GM12878 (cell line): ENCODE results near the gene TPO. TPM values are rescaled to one million over a fixed set of nuclear protein-coding genes. Genes with fewer than 3 reads are reported as not detected.

Experiments used
- ATAC-seq: fragments of 200-7000 bp; cut with Tn5 transposase; 3 replicates; pipeline ENCODE4 v1.9.1; 2020; ENCODE audit warnings: mild to moderate bottlenecking, moderate library complexity
- BruUV-seq: library from RNA; stranded (reverse); fragments of 400-500 nt; replicated peaks from 2 replicates; lab custom pipeline; 2021; lab: Mats Ljungman, UMichigan
- CTCF ChIA-PET: fragments of 300-600 bp; sonication (Branson Sonifier 250); formaldehyde crosslinking; extraction: SDS; loops from one replicate; lab custom pipeline; 2021; ENCODE audit warnings: inconsistent platforms; lab: Yijun Ruan, JAX
- POLR2A ChIA-PET: fragments of 350-600 bp; formaldehyde crosslinking; extraction: SDS; loops from one replicate; lab custom pipeline; 2021; ENCODE audit warnings: inconsistent platforms; lab: Charles Lee
- RAD21 ChIA-PET: fragments of 300-600 bp; sonication (Branson Sonifier 250); formaldehyde crosslinking; loops from one replicate; lab custom pipeline; 2023; ENCODE audit warnings: antibody characterized with exemption; ENCODE audit not compliant: unreplicated experiment; lab: Charles Lee
- SMC1A ChIA-PET: fragments of 300-600 bp; sonication (Branson Sonifier 250); formaldehyde crosslinking; loops from one replicate; lab custom pipeline; 2023; ENCODE audit not compliant: unreplicated experiment, uncharacterized antibody; lab: Charles Lee
- DNase-seq: peaks from one replicate; pipeline ENCODE4 v3.0.0-alpha.2; 2011; ENCODE audit warnings: low read depth, low spot score
- FAIRE-seq: peaks from 3 replicates; lab custom pipeline; 2011; peaks lifted over from hg19 to GRCh38; lab: Jason Lieb, UNC
- H2AFZ ChIP-seq: 2 replicates; pipeline ENCODE4 v1.6.0; 2011; ENCODE audit warnings: low read depth, low read length, control low read depth; ENCODE audit not compliant: control insufficient read depth
- H3K27ac ChIP-seq: 2 replicates; pipeline ENCODE4 v1.5.1; 2011; ENCODE audit warnings: control low read depth; ENCODE audit not compliant: control insufficient read depth, insufficient read depth
- H3K27me3 ChIP-seq, 2 experiments: replicated peaks in 1 of 2; 2 replicates each; pipeline versions ENCODE4 v1.6.0 to v1.6.1; 2011; ENCODE audit warnings: low read length in 1 of 2; ENCODE audit not compliant: control insufficient read depth in 2 of 2, insufficient read depth in 2 of 2
- H3K36me3 ChIP-seq, 2 experiments: 2 replicates each; pipeline ENCODE4 v1.5.1; 2011; ENCODE audit warnings: low read length in 1 of 2; ENCODE audit not compliant: control insufficient read depth in 2 of 2, insufficient read depth in 2 of 2
- H3K4me1 ChIP-seq: 2 replicates; pipeline ENCODE4 v1.6.1; 2011; ENCODE audit warnings: mild to moderate bottlenecking, low read length, moderate library complexity, mixed read lengths; ENCODE audit not compliant: control insufficient read depth, insufficient read depth
- H3K4me2 ChIP-seq: 2 replicates; pipeline ENCODE4 v1.6.0; 2011; ENCODE audit warnings: control low read depth; ENCODE audit not compliant: control insufficient read depth, insufficient read depth
- H3K4me3 ChIP-seq: fragments of 200-600 bp; sonication (generic); 2 replicates; pipeline ENCODE4 v1.5.1; 2016
- H3K79me2 ChIP-seq: 2 replicates; pipeline ENCODE4 v1.6.0; 2011; ENCODE audit warnings: low read length; ENCODE audit not compliant: control insufficient read depth, insufficient read depth
- H3K9ac ChIP-seq: 2 replicates; pipeline ENCODE4 v1.8.0; 2011; ENCODE audit warnings: low read length, control low read depth, mixed read lengths; ENCODE audit not compliant: control insufficient read depth, insufficient read depth
- H3K9me3 ChIP-seq: replicated peaks from 3 replicates; pipeline ENCODE4 v1.5.1; 2011; ENCODE audit warnings: mild to moderate bottlenecking, low read length; ENCODE audit not compliant: control insufficient read depth, insufficient read depth
- H4K20me1 ChIP-seq: 2 replicates; pipeline ENCODE4 v1.6.0; 2011; ENCODE audit not compliant: control insufficient read depth, insufficient read depth
- BCLAF1 ChIP-seq: fragments of 450-650 bp; IDR thresholded peaks from 2 replicates; pipeline ENCODE4 v1.6.1; 2017; ENCODE audit warnings: antibody characterized with exemption, mild to moderate bottlenecking, moderate library complexity
- CHD2 ChIP-seq: IDR thresholded peaks from 2 replicates; pipeline ENCODE4 v1.6.1; 2011; ENCODE audit warnings: low read depth, low read length, improper control_type of control experiment, borderline replicate concordance
- CREM ChIP-seq: IDR thresholded peaks from 2 replicates; pipeline ENCODE4 v1.6.1; 2014; ENCODE audit warnings: antibody characterized with exemption, low read depth
- FOS ChIP-seq: IDR thresholded peaks from 3 replicates; pipeline ENCODE4 v1.6.1; 2011; ENCODE audit warnings: borderline replicate concordance; ENCODE audit not compliant: insufficient read length; ENCODE audit errors: extremely low read depth
- MTA3 ChIP-seq: IDR thresholded peaks from 2 replicates; pipeline ENCODE4 v1.6.1; 2012; ENCODE audit warnings: low read length, inconsistent platforms, borderline replicate concordance
- RUNX3 ChIP-seq: IDR thresholded peaks from 2 replicates; pipeline ENCODE4 v1.6.1; 2012; ENCODE audit warnings: low read length, inconsistent platforms
- TBL1XR1 ChIP-seq: IDR thresholded peaks from 2 replicates; pipeline ENCODE4 v1.6.1; 2012; ENCODE audit warnings: low read depth, low read length, improper control_type of control experiment
- ZNF217 ChIP-seq: fragments of 450-650 bp; IDR thresholded peaks from 2 replicates; pipeline ENCODE4 v1.6.1; 2017; ENCODE audit warnings: antibody characterized with exemption, mild to moderate bottlenecking
- WGBS: methylation state at CpG from one replicate; pipeline ENCODE4 v1.1.6; 2016; ENCODE audit warnings: low lambda C conversion rate; ENCODE audit not compliant: insufficient replicate concordance, insufficient coverage; ENCODE audit errors: missing lambda C conversion rate; 5-methylcytosine and 5-hydroxymethylcytosine counted together
- in situ Hi-C: fragments of 300-500 bp; cut with MboI; formaldehyde crosslinking; loops from 9 replicates; pipeline ENCODE4 v1.14.3; 2018; ENCODE audit warnings: mixed read lengths
- intact Hi-C: fragments of 100-400 bp; cut with micrococcal nuclease; formaldehyde crosslinking; loops from one replicate; pipeline ENCODE4 v1.14.2; 2022; ENCODE audit not compliant: unreplicated experiment
- polyA plus RNA-seq, 11 experiments: library from polyadenylated mRNA; depleted of rRNA in 4 of 11; unstranded in 6 of 11; stranded (reverse) in 5 of 11; fragments of >200 nt; fragmentation: Nextera tagmentation in 4 of 11; fragmentation: Illumina TruSeq in 1 of 11; extraction: Ambion mirVana in 4 of 11; extraction: Trizol in 1 of 11; gene quantifications; 1 replicate in 1 of 11; 2 replicates in 10 of 11; pipeline versions ENCODE4 v1.2.1 to v1.2.3, GENCODE V29; 2011 to 2016; ENCODE audit warnings: inconsistent platforms in 2 of 11, missing spikeins in 2 of 11, low read depth in 1 of 11
- total RNA-seq, 4 experiments: library from RNA; depleted of rRNA in 3 of 4; stranded (reverse); fragments of >200 nt in 3 of 4; fragmentation: Illumina TruSeq in 1 of 4; extraction: Trizol in 1 of 4; gene quantifications; 2 replicates each; pipeline versions ENCODE4 v1.2.1 to v1.2.3, GENCODE V29; 2013 to 2021
- TF ChIP-seq, protein P1 (sequence below): IDR thresholded peaks from 2 replicates; pipeline ENCODE4 v1.6.1; 2012; ENCODE audit warnings: mild to moderate bottlenecking, low read depth, low read length
- TF ChIP-seq, protein P2 (sequence below): fragments of 450-650 bp; formaldehyde crosslinking; IDR thresholded peaks from 2 replicates; pipeline ENCODE4 v1.4.0; 2020; ENCODE audit warnings: mild to moderate bottlenecking, moderate library complexity
- TF ChIP-seq, protein P3 (sequence below): fragments of 150-350 bp; IDR thresholded peaks from 2 replicates; pipeline ENCODE4 v1.6.1; 2016; ENCODE audit warnings: low read depth, low read length

The TPO gene
- total and polyA plus RNA-seq, 10 of the 15 experiments (the other 5 are each of a cell fraction or from before 2014, with no cell fraction given) = 0.07 to 0.11 TPM; not detected in 8

GRCh38 chr2:1496359-1496821, 83.1 kb downstream of the TPO start:
- FAIRE-seq (no peak), DNase-seq (no peak), ATAC-seq (no peak)
- Histone ChIP-seq H3K4me1 (no peaks in the 10 kb centered on the region), H4K20me1 (no peaks in the 10 kb centered on the region), H3K9me3 (no peaks in the 10 kb centered on the region), H3K27me3 (no peaks in the 10 kb centered on the region), H3K9ac (no peak overlapping the region), H3K36me3 (no peaks in the 10 kb centered on the region), H3K4me3 (no peak overlapping the region), H3K4me2 (no peak overlapping the region), H3K27ac (no peak overlapping the region), H3K79me2 (no peaks in the 10 kb centered on the region), H2AFZ (no peak overlapping the region)
- POLR2A ChIA-PET = no interaction called here
- in situ Hi-C loops = no loop called here
- no TSS peak for BruUV-seq
- CTCF ChIA-PET = no interaction called here
- RAD21 ChIA-PET = no interaction called here
- SMC1A ChIA-PET = no interaction called here
- intact Hi-C loops = no loop called here
- 56% methylated on average over 19 of the region's 19 CpGs for WGBS
- TF ChIP-seq, protein P1, sequence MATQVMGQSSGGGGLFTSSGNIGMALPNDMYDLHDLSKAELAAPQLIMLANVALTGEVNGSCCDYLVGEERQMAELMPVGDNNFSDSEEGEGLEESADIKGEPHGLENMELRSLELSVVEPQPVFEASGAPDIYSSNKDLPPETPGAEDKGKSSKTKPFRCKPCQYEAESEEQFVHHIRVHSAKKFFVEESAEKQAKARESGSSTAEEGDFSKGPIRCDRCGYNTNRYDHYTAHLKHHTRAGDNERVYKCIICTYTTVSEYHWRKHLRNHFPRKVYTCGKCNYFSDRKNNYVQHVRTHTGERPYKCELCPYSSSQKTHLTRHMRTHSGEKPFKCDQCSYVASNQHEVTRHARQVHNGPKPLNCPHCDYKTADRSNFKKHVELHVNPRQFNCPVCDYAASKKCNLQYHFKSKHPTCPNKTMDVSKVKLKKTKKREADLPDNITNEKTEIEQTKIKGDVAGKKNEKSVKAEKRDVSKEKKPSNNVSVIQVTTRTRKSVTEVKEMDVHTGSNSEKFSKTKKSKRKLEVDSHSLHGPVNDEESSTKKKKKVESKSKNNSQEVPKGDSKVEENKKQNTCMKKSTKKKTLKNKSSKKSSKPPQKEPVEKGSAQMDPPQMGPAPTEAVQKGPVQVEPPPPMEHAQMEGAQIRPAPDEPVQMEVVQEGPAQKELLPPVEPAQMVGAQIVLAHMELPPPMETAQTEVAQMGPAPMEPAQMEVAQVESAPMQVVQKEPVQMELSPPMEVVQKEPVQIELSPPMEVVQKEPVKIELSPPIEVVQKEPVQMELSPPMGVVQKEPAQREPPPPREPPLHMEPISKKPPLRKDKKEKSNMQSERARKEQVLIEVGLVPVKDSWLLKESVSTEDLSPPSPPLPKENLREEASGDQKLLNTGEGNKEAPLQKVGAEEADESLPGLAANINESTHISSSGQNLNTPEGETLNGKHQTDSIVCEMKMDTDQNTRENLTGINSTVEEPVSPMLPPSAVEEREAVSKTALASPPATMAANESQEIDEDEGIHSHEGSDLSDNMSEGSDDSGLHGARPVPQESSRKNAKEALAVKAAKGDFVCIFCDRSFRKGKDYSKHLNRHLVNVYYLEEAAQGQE = no peak
- TF ChIP-seq, protein P2, sequence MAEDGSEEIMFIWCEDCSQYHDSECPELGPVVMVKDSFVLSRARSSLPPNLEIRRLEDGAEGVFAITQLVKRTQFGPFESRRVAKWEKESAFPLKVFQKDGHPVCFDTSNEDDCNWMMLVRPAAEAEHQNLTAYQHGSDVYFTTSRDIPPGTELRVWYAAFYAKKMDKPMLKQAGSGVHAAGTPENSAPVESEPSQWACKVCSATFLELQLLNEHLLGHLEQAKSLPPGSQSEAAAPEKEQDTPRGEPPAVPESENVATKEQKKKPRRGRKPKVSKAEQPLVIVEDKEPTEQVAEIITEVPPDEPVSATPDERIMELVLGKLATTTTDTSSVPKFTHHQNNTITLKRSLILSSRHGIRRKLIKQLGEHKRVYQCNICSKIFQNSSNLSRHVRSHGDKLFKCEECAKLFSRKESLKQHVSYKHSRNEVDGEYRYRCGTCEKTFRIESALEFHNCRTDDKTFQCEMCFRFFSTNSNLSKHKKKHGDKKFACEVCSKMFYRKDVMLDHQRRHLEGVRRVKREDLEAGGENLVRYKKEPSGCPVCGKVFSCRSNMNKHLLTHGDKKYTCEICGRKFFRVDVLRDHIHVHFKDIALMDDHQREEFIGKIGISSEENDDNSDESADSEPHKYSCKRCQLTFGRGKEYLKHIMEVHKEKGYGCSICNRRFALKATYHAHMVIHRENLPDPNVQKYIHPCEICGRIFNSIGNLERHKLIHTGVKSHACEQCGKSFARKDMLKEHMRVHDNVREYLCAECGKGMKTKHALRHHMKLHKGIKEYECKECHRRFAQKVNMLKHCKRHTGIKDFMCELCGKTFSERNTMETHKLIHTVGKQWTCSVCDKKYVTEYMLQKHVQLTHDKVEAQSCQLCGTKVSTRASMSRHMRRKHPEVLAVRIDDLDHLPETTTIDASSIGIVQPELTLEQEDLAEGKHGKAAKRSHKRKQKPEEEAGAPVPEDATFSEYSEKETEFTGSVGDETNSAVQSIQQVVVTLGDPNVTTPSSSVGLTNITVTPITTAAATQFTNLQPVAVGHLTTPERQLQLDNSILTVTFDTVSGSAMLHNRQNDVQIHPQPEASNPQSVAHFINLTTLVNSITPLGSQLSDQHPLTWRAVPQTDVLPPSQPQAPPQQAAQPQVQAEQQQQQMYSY (CRISPR knock-in tag) = no peak
- no peak for TF ChIP-seq MTA3
- TF ChIP-seq CHD2 = no peak
- TF ChIP-seq ZNF217 = no peak
- no peak for TF ChIP-seq RUNX3
- no peak for TF ChIP-seq TBL1XR1
- TF ChIP-seq, protein P3, sequence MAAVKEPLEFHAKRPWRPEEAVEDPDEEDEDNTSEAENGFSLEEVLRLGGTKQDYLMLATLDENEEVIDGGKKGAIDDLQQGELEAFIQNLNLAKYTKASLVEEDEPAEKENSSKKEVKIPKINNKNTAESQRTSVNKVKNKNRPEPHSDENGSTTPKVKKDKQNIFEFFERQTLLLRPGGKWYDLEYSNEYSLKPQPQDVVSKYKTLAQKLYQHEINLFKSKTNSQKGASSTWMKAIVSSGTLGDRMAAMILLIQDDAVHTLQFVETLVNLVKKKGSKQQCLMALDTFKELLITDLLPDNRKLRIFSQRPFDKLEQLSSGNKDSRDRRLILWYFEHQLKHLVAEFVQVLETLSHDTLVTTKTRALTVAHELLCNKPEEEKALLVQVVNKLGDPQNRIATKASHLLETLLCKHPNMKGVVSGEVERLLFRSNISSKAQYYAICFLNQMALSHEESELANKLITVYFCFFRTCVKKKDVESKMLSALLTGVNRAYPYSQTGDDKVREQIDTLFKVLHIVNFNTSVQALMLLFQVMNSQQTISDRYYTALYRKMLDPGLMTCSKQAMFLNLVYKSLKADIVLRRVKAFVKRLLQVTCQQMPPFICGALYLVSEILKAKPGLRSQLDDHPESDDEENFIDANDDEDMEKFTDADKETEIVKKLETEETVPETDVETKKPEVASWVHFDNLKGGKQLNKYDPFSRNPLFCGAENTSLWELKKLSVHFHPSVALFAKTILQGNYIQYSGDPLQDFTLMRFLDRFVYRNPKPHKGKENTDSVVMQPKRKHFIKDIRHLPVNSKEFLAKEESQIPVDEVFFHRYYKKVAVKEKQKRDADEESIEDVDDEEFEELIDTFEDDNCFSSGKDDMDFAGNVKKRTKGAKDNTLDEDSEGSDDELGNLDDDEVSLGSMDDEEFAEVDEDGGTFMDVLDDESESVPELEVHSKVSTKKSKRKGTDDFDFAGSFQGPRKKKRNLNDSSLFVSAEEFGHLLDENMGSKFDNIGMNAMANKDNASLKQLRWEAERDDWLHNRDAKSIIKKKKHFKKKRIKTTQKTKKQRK = no peak
- TF ChIP-seq CREM = no peak
- TF ChIP-seq FOS = no peak
- no peak for TF ChIP-seq BCLAF1
